PC-3 (cell line): ENCODE measurements around the gene NTM. TPM values are rescaled to one million over a fixed set of nuclear protein-coding genes. Genes with fewer than 3 reads are reported as not detected.

Source experiments
- ATAC-seq: fragments of 200-7000 bp; cut with Tn5 transposase; 2 replicates; pipeline ENCODE4 v1.9.1; 2020; ENCODE audit warnings: mild to moderate bottlenecking, moderate library complexity
- BruUV-seq: library from RNA; stranded (reverse); fragments of 400-500 nt; replicated peaks from 2 replicates; lab custom pipeline; 2021; lab: Mats Ljungman, UMichigan
- CTCF ChIA-PET: fragments of 300-600 bp; sonication (Branson Sonifier 250); formaldehyde crosslinking; loops from one replicate; lab custom pipeline; 2022; ENCODE audit warnings: antibody characterized with exemption; lab: Charles Lee
- POLR2A ChIA-PET: fragments of 300-600 bp; sonication (Branson Sonifier 250); formaldehyde crosslinking; loops from one replicate; lab custom pipeline; 2022; ENCODE audit warnings: antibody characterized with exemption; ENCODE audit not compliant: unreplicated experiment; lab: Charles Lee
- DNase-seq: peaks from one replicate; pipeline ENCODE4 v3.0.0-alpha.2; 2015
- H2AFZ ChIP-seq: fragments of 300-600 bp; sonication (generic); 2 replicates; pipeline ENCODE4 v1.6.0; 2016; ENCODE audit warnings: antibody characterized with exemption, low read length
- H3F3A ChIP-seq: fragments of 300-600 bp; sonication (generic); one replicate; pipeline ENCODE4 v1.6.0; 2017; ENCODE audit warnings: antibody characterized with exemption, low read length, control low read depth, mild to moderate bottlenecking; ENCODE audit not compliant: unreplicated experiment
- H3K27ac ChIP-seq: fragments of 300-600 bp; sonication (generic); 2 replicates; pipeline ENCODE4 v1.5.1; 2016; ENCODE audit warnings: mild to moderate bottlenecking, low read length
- H3K27me3 ChIP-seq: fragments of 300-600 bp; sonication (generic); 2 replicates; pipeline ENCODE4 v1.6.1; 2016; ENCODE audit warnings: low read length, mixed read lengths
- H3K36me3 ChIP-seq: fragments of 300-600 bp; sonication (generic); 2 replicates; pipeline ENCODE4 v1.6.1; 2016; ENCODE audit warnings: low read depth, mixed run types, low read length, mixed read lengths
- H3K4me1 ChIP-seq: fragments of 300-600 bp; sonication (generic); 2 replicates; pipeline ENCODE4 v1.5.1; 2016; ENCODE audit warnings: low read length; ENCODE audit not compliant: insufficient read depth
- H3K4me2 ChIP-seq: fragments of 300-600 bp; sonication (generic); 2 replicates; pipeline ENCODE4 v1.6.0; 2016; ENCODE audit warnings: low read length
- H3K4me3 ChIP-seq: fragments of 300-600 bp; sonication (generic); 2 replicates; pipeline ENCODE4 v1.5.1; 2016; ENCODE audit warnings: mild to moderate bottlenecking, low read length, mixed read lengths
- H3K79me2 ChIP-seq: fragments of 300-600 bp; sonication (generic); 2 replicates; pipeline ENCODE4 v1.6.1; 2017; ENCODE audit warnings: low read length, mixed read lengths
- H3K9ac ChIP-seq: fragments of 300-600 bp; sonication (generic); 2 replicates; pipeline ENCODE4 v1.6.0; 2016; ENCODE audit warnings: mild to moderate bottlenecking, low read length
- H3K9me2 ChIP-seq: fragments of 300-600 bp; sonication (generic); replicated peaks from 2 replicates; pipeline ENCODE4 v1.6.1; 2016; ENCODE audit warnings: mixed run types, low read length, mixed read lengths
- H3K9me3 ChIP-seq: fragments of 300-600 bp; sonication (generic); 2 replicates; pipeline ENCODE4 v1.6.1; 2016; ENCODE audit warnings: low read length, mixed read lengths
- H4K20me1 ChIP-seq: fragments of 300-600 bp; sonication (generic); 2 replicates; pipeline ENCODE4 v1.6.1; 2016; ENCODE audit warnings: low read length, mixed read lengths
- EZH2 ChIP-seq: fragments of 300-600 bp; sonication (generic); IDR thresholded peaks from one replicate; pipeline ENCODE4 v1.6.1; 2017; ENCODE audit warnings: antibody characterized with exemption, mild to moderate bottlenecking, low read length; ENCODE audit not compliant: unreplicated experiment
- EZH2phosphoT487 ChIP-seq: fragments of 300-600 bp; sonication (generic); IDR thresholded peaks from 2 replicates; pipeline ENCODE4 v1.6.1; 2018; ENCODE audit warnings: mild to moderate bottlenecking, antibody characterized with exemption, low read length, borderline replicate concordance
- intact Hi-C: fragments of 100-400 bp; cut with micrococcal nuclease; formaldehyde crosslinking; loops from 2 replicates; pipeline ENCODE4 v1.9.0; 2023
- total RNA-seq: library from RNA; depleted of rRNA; stranded (reverse); fragments of >200 nt; gene quantifications from 2 replicates; pipeline ENCODE4 v1.2.3, GENCODE V29; 2014
- TF ChIP-seq, protein P1 (sequence below): fragments of 300-600 bp; sonication (generic); conservative IDR thresholded peaks from 2 replicates; pipeline ENCODE4 v1.5.1; 2017; ENCODE audit warnings: antibody characterized with exemption, low read depth, mild to moderate bottlenecking, low read length

Gene NTM
- total RNA-seq, 1 experiment from 2014 or later: not detected

DNA sequence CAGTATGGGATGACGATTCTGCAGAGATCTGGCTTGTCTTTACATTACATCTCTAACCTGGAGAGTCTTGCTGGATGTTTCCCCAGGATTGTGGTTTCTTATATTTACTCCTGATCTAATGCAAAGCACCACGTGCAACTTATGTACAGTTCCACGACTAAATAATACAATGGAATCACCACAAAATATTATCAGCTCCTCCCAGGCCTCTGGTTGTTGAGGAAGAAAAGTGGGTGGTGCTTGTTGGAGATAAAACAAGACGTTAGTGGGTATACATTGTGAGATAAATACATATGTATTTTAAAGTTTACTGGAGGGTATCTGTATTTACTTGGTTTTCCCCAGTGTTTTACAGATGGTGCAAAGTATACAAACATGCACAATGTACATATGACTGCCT is 569.7 kb downstream of the NTM start:
- H3K36me3 ChIP-seq: no peaks in the 10 kb centered on the region
- no peak overlapping the region for H2AFZ ChIP-seq
- no peak overlapping the region for H3K4me3 ChIP-seq
- no peak overlapping the region for H3K4me2 ChIP-seq
- no peaks in the 10 kb centered on the region for H3K79me2 ChIP-seq
- H3K27ac ChIP-seq: no peak overlapping the region
- no peaks in the 10 kb centered on the region for H3K9me2 ChIP-seq
- no peak for ATAC-seq
- H4K20me1 ChIP-seq: no peaks in the 10 kb centered on the region
- no peak overlapping the region for H3K9ac ChIP-seq
- H3F3A ChIP-seq: no peaks in the 10 kb centered on the region
- H3K27me3 ChIP-seq: no peaks in the 10 kb centered on the region
- peaks cover 3% of the 10 kb centered on the region; the same call in 1 of the 2 replicates for H3K9me3 ChIP-seq
- TF ChIP-seq EZH2phosphoT487 (no peak), EZH2 (no peak)
- TF ChIP-seq, protein P1, sequence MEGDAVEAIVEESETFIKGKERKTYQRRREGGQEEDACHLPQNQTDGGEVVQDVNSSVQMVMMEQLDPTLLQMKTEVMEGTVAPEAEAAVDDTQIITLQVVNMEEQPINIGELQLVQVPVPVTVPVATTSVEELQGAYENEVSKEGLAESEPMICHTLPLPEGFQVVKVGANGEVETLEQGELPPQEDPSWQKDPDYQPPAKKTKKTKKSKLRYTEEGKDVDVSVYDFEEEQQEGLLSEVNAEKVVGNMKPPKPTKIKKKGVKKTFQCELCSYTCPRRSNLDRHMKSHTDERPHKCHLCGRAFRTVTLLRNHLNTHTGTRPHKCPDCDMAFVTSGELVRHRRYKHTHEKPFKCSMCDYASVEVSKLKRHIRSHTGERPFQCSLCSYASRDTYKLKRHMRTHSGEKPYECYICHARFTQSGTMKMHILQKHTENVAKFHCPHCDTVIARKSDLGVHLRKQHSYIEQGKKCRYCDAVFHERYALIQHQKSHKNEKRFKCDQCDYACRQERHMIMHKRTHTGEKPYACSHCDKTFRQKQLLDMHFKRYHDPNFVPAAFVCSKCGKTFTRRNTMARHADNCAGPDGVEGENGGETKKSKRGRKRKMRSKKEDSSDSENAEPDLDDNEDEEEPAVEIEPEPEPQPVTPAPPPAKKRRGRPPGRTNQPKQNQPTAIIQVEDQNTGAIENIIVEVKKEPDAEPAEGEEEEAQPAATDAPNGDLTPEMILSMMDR: no peak
- intact Hi-C loops: no loop called here
- ChIA-PET POLR2A (no interaction called here), CTCF (no interaction called here)
- BruUV-seq: no TSS peak
- H3K4me1 ChIP-seq: peaks cover 8% of the 10 kb centered on the region; the same call in 1 of the 2 replicates
- no peak for DNase-seq

DNA sequence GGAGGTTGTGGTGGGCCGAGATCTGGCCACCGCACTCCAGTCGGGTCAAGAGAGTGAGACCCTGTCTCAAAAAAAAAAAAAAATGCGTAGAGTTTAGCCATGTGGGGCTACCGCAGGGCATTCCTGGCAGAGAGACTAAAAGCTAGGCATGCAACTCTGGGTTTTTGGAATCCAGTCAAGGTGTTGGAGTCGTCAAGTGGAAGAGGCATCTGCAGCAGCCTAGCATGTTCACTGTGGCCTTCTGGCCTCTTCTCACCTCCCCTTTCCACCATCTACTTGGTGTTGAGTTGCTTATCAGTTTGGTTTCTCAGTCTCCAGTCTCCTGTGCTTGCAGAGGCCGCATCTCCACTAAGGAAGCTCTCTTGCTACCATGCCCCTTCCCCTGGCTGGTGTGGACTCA is 572.5 kb downstream of the NTM start:
- ChIA-PET CTCF (no interaction called here), POLR2A (no interaction called here)
- BruUV-seq: no TSS peak
- no peaks in the 10 kb centered on the region for H3F3A ChIP-seq
- H3K27ac ChIP-seq: no peak overlapping the region
- no peak for ATAC-seq
- no peaks in the 10 kb centered on the region for H3K36me3 ChIP-seq
- H3K79me2 ChIP-seq: no peaks in the 10 kb centered on the region
- H3K4me2 ChIP-seq: no peak overlapping the region
- H4K20me1 ChIP-seq: no peaks in the 10 kb centered on the region
- intact Hi-C loops: no loop called here
- peaks cover 8% of the 10 kb centered on the region; the same call in 1 of the 2 replicates for H3K4me1 ChIP-seq
- no peak for TF ChIP-seq EZH2phosphoT487
- TF ChIP-seq, protein P1: no peak
- TF ChIP-seq EZH2: no peak
- DNase-seq: no peak
- H3K4me3 ChIP-seq: no peak overlapping the region
- peaks cover 5% of the 10 kb centered on the region; the same call in 1 of the 2 replicates for H3K9me3 ChIP-seq
- no peak overlapping the region for H3K9ac ChIP-seq
- no peaks in the 10 kb centered on the region for H3K27me3 ChIP-seq
- H3K9me2 ChIP-seq: no peaks in the 10 kb centered on the region
- H2AFZ ChIP-seq: no peak overlapping the region

DNA sequence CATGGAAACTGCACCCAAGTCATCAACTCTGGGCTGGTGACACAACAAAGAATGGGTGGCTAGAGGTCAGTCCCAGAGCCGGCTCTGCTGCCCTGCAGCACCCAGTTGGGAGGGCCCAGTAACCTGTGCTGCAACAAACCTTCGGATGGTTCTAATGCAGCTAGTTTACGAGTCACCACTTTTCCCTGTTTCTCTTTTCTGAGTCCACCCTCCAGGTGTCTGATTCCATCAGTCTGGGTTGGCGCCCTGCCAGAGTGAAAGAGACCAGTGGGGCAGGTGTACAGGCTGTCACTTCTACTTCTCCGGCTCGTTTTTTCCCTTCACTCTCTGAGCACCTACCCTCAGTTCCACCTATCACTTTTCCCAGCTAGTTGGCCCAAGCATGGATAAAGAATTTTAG is 572.9 kb downstream of the NTM start:
- no peaks in the 10 kb centered on the region for H3K9me2 ChIP-seq
- intact Hi-C loops: no loop called here
- H3K36me3 ChIP-seq: no peaks in the 10 kb centered on the region
- H3K27me3 ChIP-seq: no peaks in the 10 kb centered on the region
- H3K4me3 ChIP-seq: no peak overlapping the region
- DNase-seq (peak; percentile 64), ATAC-seq (no peak)
- H3K9ac ChIP-seq: no peak overlapping the region
- H3K4me1 ChIP-seq: peaks cover 5% of the 10 kb centered on the region; the same call in 1 of the 2 replicates
- peaks cover 5% of the 10 kb centered on the region; the same call in 1 of the 2 replicates for H3K9me3 ChIP-seq
- H4K20me1 ChIP-seq: no peaks in the 10 kb centered on the region
- no peak overlapping the region for H3K4me2 ChIP-seq
- ChIA-PET POLR2A (no interaction called here), CTCF (no interaction called here)
- no peak overlapping the region for H3K27ac ChIP-seq
- H3F3A ChIP-seq: no peaks in the 10 kb centered on the region
- TF ChIP-seq, protein P1: no peak
- TF ChIP-seq EZH2phosphoT487: no peak
- no peak for TF ChIP-seq EZH2
- H3K79me2 ChIP-seq: no peaks in the 10 kb centered on the region
- BruUV-seq: no TSS peak
- H2AFZ ChIP-seq: no peak overlapping the region
